PFSK-1 (cell line): ENCODE results near the gene SNX8.

Source experiments
- FOXP2 ChIP-seq: optimal IDR thresholded peaks from 2 replicates; pipeline ENCODE3; 2011; ENCODE audit warnings: borderline replicate concordance, control low read depth, inconsistent platforms; ENCODE audit not compliant: insufficient read depth; ENCODE audit errors: extremely low read length, extremely low read depth
- POLR2AphosphoS5 ChIP-seq: IDR thresholded peaks from 2 replicates; pipeline ENCODE4 v1.6.1; 2012; ENCODE audit warnings: low read depth, mild to moderate bottlenecking, control low read depth, low read length, moderate library complexity
- REST ChIP-seq, 2 experiments: IDR thresholded peaks; 2 replicates each; pipeline versions ENCODE4 v1.6.1 to v1.8.0; 2011 to 2012; ENCODE audit warnings: low read depth in 2 of 2, low read length in 2 of 2, control low read depth in 1 of 2, inconsistent platforms in 1 of 2, mild to moderate bottlenecking in 1 of 2, moderate library complexity in 1 of 2; ENCODE audit not compliant: insufficient read depth in 1 of 2
- SIN3A ChIP-seq: IDR thresholded peaks from 2 replicates; pipeline ENCODE4 v1.6.1; 2012; ENCODE audit warnings: mild to moderate bottlenecking, low read length, moderate library complexity, borderline replicate concordance; ENCODE audit not compliant: insufficient read depth
- TAF1 ChIP-seq: IDR thresholded peaks from 2 replicates; pipeline ENCODE4 v1.6.1; 2012; ENCODE audit warnings: low read length, control low read depth, borderline replicate concordance; ENCODE audit not compliant: insufficient read depth

Gene SNX8

GRCh38 chr7:2219606-2220005 is 94.6 kb downstream of the SNX8 start:
- TF ChIP-seq SIN3A (no peak), TAF1 (no peak), REST (IDR thresholded peaks at IDR 0.05; ENCODE audit: insufficient read depth in 1 of 2, low read depth in 2 of 2, low read length in 2 of 2) (no peak), FOXP2 (no peak), POLR2AphosphoS5 (no peak)

GRCh38 chr7:2219136-2219535 is 95.1 kb downstream of the SNX8 start:
- no peak for TF ChIP-seq TAF1
- TF ChIP-seq POLR2AphosphoS5 = no peak
- no peak for TF ChIP-seq SIN3A
- no peak for TF ChIP-seq FOXP2
- TF ChIP-seq REST (IDR thresholded peaks at IDR 0.05; ENCODE audit: insufficient read depth in 1 of 2, low read depth in 2 of 2, low read length in 2 of 2) = no peak

- TF ChIP-seq SIN3A (no peak), POLR2AphosphoS5 (no peak), TAF1 (no peak), FOXP2 (no peak), REST (IDR thresholded peaks at IDR 0.05; ENCODE audit: insufficient read depth in 1 of 2, low read depth in 2 of 2, low read length in 2 of 2) (no peak)
Measured at GRCh38 chr7:2218444-2218785, 95.8 kb downstream of the SNX8 start.

GRCh38 chr7:2217716-2218443 is 96.4 kb downstream of the SNX8 start:
- TF ChIP-seq FOXP2 = no peak

- TF ChIP-seq REST (IDR thresholded peaks at IDR 0.05; ENCODE audit: insufficient read depth in 1 of 2, low read depth in 2 of 2, low read length in 2 of 2) = no peak
- TF ChIP-seq POLR2AphosphoS5 = no peak
- TF ChIP-seq FOXP2 = no peak
- no peak for TF ChIP-seq TAF1
- no peak for TF ChIP-seq SIN3A
Measured at GRCh38 chr7:2217206-2217605, 97.0 kb downstream of the SNX8 start.
